HG03064 (cell line): Measurements from ENCODE around the gene PRDM10.

Experiments used
- ATAC-seq: cut with Tn5 transposase; IDR thresholded peaks from one replicate; pipeline ENCODE4 v1.9.1; 2021; ENCODE audit warnings: low read depth; ENCODE audit not compliant: unreplicated experiment

Gene PRDM10, protein sequence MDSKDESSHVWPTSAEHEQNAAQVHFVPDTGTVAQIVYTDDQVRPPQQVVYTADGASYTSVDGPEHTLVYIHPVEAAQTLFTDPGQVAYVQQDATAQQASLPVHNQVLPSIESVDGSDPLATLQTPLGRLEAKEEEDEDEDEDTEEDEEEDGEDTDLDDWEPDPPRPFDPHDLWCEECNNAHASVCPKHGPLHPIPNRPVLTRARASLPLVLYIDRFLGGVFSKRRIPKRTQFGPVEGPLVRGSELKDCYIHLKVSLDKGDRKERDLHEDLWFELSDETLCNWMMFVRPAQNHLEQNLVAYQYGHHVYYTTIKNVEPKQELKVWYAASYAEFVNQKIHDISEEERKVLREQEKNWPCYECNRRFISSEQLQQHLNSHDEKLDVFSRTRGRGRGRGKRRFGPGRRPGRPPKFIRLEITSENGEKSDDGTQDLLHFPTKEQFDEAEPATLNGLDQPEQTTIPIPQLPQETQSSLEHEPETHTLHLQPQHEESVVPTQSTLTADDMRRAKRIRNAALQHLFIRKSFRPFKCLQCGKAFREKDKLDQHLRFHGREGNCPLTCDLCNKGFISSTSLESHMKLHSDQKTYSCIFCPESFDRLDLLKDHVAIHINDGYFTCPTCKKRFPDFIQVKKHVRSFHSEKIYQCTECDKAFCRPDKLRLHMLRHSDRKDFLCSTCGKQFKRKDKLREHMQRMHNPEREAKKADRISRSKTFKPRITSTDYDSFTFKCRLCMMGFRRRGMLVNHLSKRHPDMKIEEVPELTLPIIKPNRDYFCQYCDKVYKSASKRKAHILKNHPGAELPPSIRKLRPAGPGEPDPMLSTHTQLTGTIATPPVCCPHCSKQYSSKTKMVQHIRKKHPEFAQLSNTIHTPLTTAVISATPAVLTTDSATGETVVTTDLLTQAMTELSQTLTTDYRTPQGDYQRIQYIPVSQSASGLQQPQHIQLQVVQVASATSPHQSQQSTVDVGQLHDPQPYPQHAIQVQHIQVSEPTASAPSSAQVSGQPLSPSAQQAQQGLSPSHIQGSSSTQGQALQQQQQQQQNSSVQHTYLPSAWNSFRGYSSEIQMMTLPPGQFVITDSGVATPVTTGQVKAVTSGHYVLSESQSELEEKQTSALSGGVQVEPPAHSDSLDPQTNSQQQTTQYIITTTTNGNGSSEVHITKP

DNA sequence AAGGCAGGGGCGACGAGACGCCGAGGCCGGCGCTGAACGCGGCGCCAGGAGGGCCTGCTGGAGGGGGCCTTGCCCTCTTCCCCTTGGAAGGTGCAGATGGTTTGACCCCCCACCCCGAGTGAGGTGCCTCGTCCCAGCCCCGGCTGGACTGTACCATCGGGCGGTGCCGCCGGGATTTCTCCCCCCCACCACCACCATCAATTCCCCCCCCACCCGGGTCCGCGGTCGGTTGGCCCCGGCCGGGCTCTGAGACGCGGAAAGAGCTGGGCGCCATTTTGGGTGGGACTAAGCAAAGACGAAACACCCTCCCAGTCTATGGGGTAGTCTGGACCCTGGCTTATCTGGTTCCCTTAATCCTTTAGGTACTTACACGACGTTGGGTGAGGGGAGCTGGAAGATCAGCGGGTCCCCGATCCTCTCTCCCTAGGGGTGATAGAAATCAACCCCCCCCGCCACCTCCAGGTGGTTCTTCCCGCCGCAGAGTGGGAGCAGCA lies at the start of gene PRDM10:
PRDM10 (minus strand) TSS at position 484 of the 494 bp plus-strand sequence. CDS start 41,871 bp downstream, outside the sequence.
- peak; percentile 39 for ATAC-seq

GRCh38 chr11:130051082-130051481 lies 48.4 kb upstream of the PRDM10 start:
- no peak for ATAC-seq

DNA sequence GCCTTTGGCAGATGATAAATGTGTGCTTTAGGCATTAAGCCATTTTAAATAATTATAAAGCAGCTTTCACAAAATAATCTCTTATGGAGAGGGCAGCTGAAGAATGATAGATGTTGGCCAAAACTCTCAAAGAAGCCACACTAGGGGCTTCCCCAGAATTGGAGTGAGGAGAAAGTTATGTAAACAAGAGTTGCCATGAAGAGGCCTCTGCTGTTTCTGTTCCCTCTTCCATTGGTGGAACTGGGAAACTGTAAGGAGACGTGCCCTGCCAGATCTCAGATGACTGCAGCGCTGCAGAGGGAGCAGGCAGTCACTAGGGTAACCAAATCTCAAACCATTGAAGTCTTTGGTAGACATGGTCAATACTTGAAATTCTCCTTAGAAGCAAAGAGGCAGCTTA lies 47.6 kb upstream of the PRDM10 start:
- no peak for ATAC-seq

- ATAC-seq: no peak
Measured at GRCh38 chr11:130049328-130049771, 46.7 kb upstream of the PRDM10 start.

DNA sequence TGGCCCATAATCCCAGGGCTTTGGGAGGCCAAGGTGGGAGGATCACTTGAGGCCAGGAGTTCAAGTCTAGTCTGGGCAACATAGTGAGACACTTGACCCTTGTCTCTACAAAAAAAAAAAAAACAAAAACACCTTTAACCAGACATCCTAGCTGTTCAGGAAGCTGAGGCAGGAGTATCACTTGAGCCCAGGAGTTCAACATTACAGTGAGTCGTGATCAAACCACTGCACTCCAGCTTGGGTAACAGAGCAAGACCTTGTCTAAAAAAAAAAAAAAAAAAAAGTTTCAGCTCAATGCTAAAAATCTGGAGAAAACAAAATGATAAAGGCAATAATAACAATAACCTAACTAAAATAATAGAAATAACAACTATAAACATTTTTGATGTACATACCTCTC lies 44.5 kb upstream of the PRDM10 start:
- ATAC-seq: no peak

DNA sequence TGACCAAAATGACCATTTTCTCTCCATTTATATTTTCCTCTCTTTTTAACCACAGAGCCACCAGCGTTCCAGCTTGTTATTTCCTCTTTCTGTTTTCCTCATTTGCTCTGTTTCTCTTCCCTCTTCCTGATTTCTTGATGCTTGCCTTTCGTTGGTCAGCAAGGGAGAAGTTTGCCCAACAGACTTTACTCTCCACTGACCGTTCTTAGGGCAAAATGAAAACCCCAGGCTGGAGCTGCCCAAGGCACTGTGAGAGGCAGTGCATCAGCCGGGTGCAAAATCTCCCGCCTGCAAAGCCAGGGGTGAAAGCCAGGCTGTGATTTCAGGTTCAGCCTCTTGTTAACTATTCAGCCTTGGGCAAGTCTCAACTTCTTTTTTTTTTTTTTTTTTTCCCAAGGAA lies 40.9 kb upstream of the PRDM10 start:
- no peak for ATAC-seq

- ATAC-seq: no peak
Measured at GRCh38 chr11:130042093-130042591, 39.5 kb upstream of the PRDM10 start.

DNA sequence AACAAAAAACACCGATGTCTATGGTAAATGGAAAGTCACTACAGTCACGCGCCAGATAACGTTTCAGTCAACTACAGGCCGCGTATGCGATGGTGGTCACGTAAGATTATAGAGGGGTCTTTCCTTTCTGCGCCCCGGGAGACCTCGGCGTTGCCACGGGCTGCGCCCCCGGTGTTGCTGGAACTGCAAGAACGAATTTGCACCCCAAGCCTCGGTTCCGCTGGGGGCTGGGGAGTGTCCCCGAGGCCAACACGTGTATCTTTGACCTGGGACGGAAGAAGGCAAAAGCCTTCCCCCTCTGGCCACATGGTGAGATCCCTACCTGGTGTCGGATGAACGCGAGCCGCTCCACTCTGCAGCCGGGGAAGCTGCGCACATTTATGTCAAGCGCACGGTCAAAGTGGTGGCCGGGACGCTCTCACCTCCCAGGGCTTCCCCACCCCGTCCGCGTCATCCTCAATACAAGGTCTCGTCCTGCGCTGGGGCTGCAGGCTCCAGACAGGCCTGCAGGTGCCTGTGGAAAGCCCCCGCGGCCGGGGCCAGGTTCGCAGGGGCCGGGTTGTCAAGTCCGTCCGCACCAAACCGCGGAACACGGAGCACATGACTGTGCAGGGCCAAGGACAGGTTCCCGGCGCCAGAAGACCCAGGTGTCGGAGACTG lies 37.8 kb upstream of the PRDM10 start:
- no peak for ATAC-seq

GRCh38 chr11:130037881-130038585 lies 35.4 kb upstream of the PRDM10 start:
- no peak for ATAC-seq

GRCh38 chr11:130037058-130037457 lies 34.4 kb upstream of the PRDM10 start:
- no peak for ATAC-seq

GRCh38 chr11:130034236-130034635 lies 31.6 kb upstream of the PRDM10 start:
- no peak for ATAC-seq

DNA sequence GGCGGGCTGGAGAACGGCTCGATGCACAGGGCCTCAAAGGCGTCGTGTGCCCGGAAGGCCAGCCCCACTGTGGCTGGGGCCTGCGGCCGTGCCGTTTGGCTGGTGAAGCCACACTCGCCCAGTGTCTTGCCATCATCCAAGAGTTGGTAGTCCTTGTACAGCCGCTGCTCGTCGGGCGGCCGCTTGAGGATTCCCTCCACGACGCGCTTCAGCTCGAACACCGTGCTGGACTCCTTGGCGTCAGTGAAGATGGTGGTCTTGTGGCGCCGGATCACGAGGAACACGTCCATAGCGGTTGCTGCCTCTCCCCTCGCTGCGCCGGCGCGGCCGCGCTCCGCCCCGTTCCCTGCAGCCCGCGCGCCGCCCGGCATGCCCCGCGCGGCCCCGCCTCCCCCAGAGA lies 30.3 kb upstream of the PRDM10 start:
- ATAC-seq: no peak

DNA sequence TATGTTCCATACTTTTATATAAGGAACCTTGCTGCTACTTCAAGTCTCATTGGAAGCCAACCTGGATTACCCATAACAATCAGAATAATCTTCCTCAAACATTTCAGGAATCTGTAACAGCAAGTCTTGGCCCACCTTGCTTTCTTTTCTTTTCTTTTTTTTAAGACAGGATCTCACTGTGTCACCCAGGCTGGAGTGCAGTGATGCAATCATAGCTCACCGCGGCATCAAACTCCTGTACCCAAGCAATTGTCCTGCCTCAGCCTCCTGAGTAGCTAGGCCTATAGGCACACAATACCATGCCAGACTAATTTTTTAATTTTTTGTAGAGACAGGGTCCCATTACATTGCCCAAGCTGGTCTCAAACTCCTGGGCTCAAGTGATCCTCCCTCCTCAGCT lies 29.3 kb upstream of the PRDM10 start:
- ATAC-seq: no peak

DNA sequence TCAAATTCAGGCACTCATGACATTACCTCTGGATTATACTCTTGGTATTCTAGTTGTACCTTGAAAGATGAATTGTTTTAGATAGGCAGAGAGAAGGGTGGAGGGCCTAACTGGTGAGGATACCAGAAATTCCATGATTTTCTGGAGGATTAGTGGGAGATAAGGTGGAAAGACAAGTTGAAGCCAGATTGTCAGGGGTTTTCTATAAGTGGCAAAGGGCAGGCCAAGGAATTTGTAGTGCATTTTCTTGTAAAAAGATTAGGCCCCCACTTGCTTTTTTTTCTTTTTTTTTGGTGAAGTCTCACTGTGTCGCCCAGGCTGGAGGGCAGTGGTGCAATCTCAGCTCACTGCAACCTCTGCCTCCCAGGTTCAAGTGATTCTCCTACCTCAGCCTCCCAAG lies 28.4 kb upstream of the PRDM10 start:
- no peak for ATAC-seq

DNA sequence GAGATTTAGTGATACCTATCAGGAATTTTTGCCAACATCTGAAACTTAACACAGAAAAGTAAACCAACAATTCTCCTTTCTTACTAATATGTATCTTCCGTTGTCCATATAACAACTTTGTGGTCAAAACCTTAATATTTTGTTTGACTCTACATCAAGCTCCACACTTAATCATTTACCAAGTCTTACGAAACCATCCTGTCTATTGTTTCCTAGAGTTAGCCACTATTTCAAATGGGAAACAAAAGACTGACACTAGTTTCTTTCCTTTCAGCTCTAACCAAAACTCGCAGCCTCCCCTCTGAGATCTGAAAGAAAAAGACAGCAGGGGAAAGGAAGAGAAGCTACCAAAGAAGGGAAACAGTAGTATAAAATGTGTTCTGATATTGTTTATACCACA lies 26.5 kb upstream of the PRDM10 start:
- no peak for ATAC-seq

GRCh38 chr11:130025371-130025770 lies 22.7 kb upstream of the PRDM10 start:
- ATAC-seq: no peak

GRCh38 chr11:130024361-130024760 lies 21.7 kb upstream of the PRDM10 start:
- ATAC-seq: no peak

DNA sequence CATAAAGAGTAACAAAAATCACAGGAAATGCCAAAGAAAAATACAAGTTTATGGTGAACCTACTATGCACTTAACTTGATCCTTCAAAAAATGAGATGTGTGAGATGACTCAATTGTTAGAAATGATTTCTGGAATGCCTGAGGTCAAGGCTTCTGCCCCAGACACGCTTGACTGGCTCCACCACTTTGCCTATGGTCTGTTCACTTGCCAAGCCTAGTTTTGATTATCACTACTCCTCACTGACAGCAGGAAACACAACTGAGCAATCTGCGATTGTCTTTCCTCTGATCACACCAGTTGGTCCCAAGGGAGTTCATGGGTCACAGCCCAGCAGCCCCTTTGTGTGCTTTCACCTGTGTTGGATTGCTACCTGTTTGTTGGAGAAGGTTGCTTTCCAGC lies 20.6 kb upstream of the PRDM10 start:
- ATAC-seq: peak; percentile 96

- peak; percentile 20 for ATAC-seq
Measured at GRCh38 chr11:130022799-130023198, 20.2 kb upstream of the PRDM10 start.
